ENCODE measurements around the gene SPANXN4. TPM values are rescaled to one million over a fixed set of nuclear protein-coding genes. Genes with fewer than 3 reads are reported as not detected.

Gene SPANXN4
- polyA plus RNA-seq, 2 donors, result not detected

GRCh38 chrX:143027275-143027674 is 1.5 kb downstream of the SPANXN4 start:
- no peaks in the 10 kb centered on the region for H3K27me3 ChIP-seq (ENCODE audit: control insufficient read depth in 1 of 2, insufficient read depth in 2 of 2, low read length in 2 of 2)
- no peak overlapping the region for H3K27ac ChIP-seq (ENCODE audit: low read depth in 2 of 2, low read length in 1 of 2)
- H3K4me3 ChIP-seq (ENCODE audit: low read depth in 1 of 2, low read length in 2 of 2), result no peak overlapping the region
- H3K9me3 ChIP-seq (ENCODE audit: control insufficient read depth in 2 of 2, insufficient read depth in 1 of 2, low read depth in 1 of 2, low read length in 1 of 2), result no peaks in the 10 kb centered on the region
- no peaks in the 10 kb centered on the region for H3K4me1 ChIP-seq (ENCODE audit: control insufficient read depth in 2 of 2, insufficient read depth in 2 of 2, low read length in 1 of 2)
- no peaks in the 10 kb centered on the region for H3K36me3 ChIP-seq (ENCODE audit: control insufficient read depth in 2 of 2, insufficient read depth in 2 of 2, low read length in 1 of 2)
- 58 to 66% methylated on average over 6 of the region's 6 CpGs for WGBS, 2 donors

DNA sequence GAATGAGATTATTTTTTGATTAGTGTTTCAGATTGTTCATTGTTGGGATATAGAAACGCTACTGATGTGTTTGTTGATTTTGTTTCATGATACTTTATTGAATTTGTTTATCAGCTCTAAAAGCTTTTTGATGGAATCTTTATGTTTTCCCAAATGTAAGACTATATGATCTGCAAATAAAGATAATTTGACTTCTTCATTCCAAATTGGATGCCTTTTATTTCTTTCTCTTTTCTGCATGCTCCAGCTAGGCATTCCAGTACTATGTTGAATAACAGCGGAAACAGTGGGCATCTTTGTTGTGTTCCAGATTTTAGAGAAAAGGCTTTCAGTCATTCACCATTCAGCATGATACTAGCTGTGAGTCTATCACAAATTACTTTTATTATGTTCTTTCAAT is 21.8 kb downstream of the SPANXN4 start:
- H3K27ac ChIP-seq (ENCODE audit: low read depth in 2 of 2, low read length in 1 of 2), result no peak overlapping the region
- no peak overlapping the region for H3K4me3 ChIP-seq (ENCODE audit: low read depth in 1 of 2, low read length in 2 of 2)
- H3K4me1 ChIP-seq (ENCODE audit: control insufficient read depth in 2 of 2, insufficient read depth in 2 of 2, low read length in 1 of 2), result no peaks in the 10 kb centered on the region
- H3K36me3 ChIP-seq (ENCODE audit: control insufficient read depth in 2 of 2, insufficient read depth in 2 of 2, low read length in 1 of 2), result no peaks in the 10 kb centered on the region
- peaks cover under 1 to 5% of the 10 kb centered on the region in 2 donors for H3K9me3 ChIP-seq (ENCODE audit: control insufficient read depth in 2 of 2, insufficient read depth in 1 of 2, low read depth in 1 of 2, low read length in 1 of 2)
- H3K27me3 ChIP-seq (ENCODE audit: control insufficient read depth in 1 of 2, insufficient read depth in 2 of 2, low read length in 2 of 2), result no peaks in the 10 kb centered on the region
- WGBS, 2 donors, result 39 to 51% methylated on average over 2 of the region's 2 CpGs

- no peaks in the 10 kb centered on the region for H3K27me3 ChIP-seq (ENCODE audit: control insufficient read depth in 1 of 2, insufficient read depth in 2 of 2, low read length in 2 of 2)
- 51 to 59% methylated on average over 4 of the region's 4 CpGs for WGBS, 2 donors
- no peak overlapping the region for H3K4me3 ChIP-seq (ENCODE audit: low read depth in 1 of 2, low read length in 2 of 2)
- no peak overlapping the region for H3K27ac ChIP-seq (ENCODE audit: low read depth in 2 of 2, low read length in 1 of 2)
- H3K36me3 ChIP-seq (ENCODE audit: control insufficient read depth in 2 of 2, insufficient read depth in 2 of 2, low read length in 1 of 2), result no peaks in the 10 kb centered on the region
- no peaks in the 10 kb centered on the region for H3K4me1 ChIP-seq (ENCODE audit: control insufficient read depth in 2 of 2, insufficient read depth in 2 of 2, low read length in 1 of 2)
- no peaks in the 10 kb centered on the region for H3K9me3 ChIP-seq (ENCODE audit: control insufficient read depth in 2 of 2, insufficient read depth in 1 of 2, low read depth in 1 of 2, low read length in 1 of 2)
These were observed 32.4 kb downstream of the SPANXN4 start for GRCh38 chrX:143058120-143058519.

DNA sequence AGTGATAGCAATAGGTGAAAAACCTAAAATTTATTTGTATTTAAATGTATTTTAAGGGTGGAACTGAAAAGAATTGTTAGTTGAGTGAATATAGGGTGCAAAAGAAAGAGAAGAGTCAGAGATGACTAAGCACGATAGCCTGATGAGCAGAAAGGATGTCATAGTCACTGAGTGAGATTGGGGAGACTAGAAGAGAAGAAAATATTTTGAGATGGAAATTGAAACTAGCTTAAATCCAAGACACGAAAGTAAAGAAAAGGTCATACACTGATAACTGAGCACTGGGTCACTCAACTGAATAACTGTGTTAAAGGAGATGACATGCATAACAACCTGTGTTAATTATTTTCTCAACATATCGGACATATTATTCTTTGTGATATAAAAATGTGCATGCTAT is 55.5 kb downstream of the SPANXN4 start:
- no peaks in the 10 kb centered on the region for H3K27me3 ChIP-seq (ENCODE audit: control insufficient read depth in 1 of 2, insufficient read depth in 2 of 2, low read length in 2 of 2)
- H3K36me3 ChIP-seq (ENCODE audit: control insufficient read depth in 2 of 2, insufficient read depth in 2 of 2, low read length in 1 of 2), result no peaks in the 10 kb centered on the region
- peaks cover 0 to 3% of the 10 kb centered on the region in 2 donors for H3K9me3 ChIP-seq (ENCODE audit: control insufficient read depth in 2 of 2, insufficient read depth in 1 of 2, low read depth in 1 of 2, low read length in 1 of 2)
- H3K4me3 ChIP-seq (ENCODE audit: low read depth in 1 of 2, low read length in 2 of 2), result no peak overlapping the region
- H3K4me1 ChIP-seq (ENCODE audit: control insufficient read depth in 2 of 2, insufficient read depth in 2 of 2, low read length in 1 of 2), result no peaks in the 10 kb centered on the region
- no peak overlapping the region for H3K27ac ChIP-seq (ENCODE audit: low read depth in 2 of 2, low read length in 1 of 2)
- 87 to 91% methylated on average over 3 of the region's 3 CpGs for WGBS, 2 donors

DNA sequence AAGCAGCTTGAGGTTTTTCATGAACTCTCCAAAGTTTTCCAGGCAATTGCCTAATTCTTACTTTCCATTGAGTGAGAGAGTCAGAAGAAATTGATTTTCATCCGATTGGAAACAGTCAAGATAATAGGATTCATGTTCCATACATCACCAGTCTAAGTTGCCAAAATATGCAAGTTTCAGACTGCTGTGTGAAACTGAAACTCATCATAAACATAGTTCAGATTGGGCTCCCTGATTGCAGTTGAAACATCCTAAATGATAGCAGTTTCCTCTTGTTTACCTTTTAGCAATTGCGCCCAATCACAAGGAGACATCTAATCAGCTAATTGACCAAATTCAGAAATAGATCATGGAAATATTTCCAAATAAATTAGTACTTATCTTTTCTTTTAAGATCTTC is 56.8 kb downstream of the SPANXN4 start:
- Histone ChIP-seq H3K4me1 (ENCODE audit: control insufficient read depth in 2 of 2, insufficient read depth in 2 of 2, low read length in 1 of 2) (no peaks in the 10 kb centered on the region), H3K4me3 (ENCODE audit: low read depth in 1 of 2, low read length in 2 of 2) (no peak overlapping the region), H3K36me3 (ENCODE audit: control insufficient read depth in 2 of 2, insufficient read depth in 2 of 2, low read length in 1 of 2) (no peaks in the 10 kb centered on the region), H3K27ac (ENCODE audit: low read depth in 2 of 2, low read length in 1 of 2) (no peak overlapping the region), H3K27me3 (ENCODE audit: control insufficient read depth in 1 of 2, insufficient read depth in 2 of 2, low read length in 2 of 2) (no peaks in the 10 kb centered on the region), H3K9me3 (ENCODE audit: control insufficient read depth in 2 of 2, insufficient read depth in 1 of 2, low read depth in 1 of 2, low read length in 1 of 2) (peaks cover 0 to 3% of the 10 kb centered on the region in 2 donors)
- 80 to 93% methylated on average over 2 of the region's 2 CpGs for WGBS, 2 donors
